GM21528 (cell line): ENCODE measurements around the gene ARHGEF40.

Experiments
- ATAC-seq: cut with Tn5 transposase; IDR thresholded peaks from one replicate; pipeline ENCODE4 v1.9.1; 2021; ENCODE audit warnings: mild to moderate bottlenecking, moderate library complexity; ENCODE audit not compliant: unreplicated experiment, low FRiP score

Gene ARHGEF40

DNA sequence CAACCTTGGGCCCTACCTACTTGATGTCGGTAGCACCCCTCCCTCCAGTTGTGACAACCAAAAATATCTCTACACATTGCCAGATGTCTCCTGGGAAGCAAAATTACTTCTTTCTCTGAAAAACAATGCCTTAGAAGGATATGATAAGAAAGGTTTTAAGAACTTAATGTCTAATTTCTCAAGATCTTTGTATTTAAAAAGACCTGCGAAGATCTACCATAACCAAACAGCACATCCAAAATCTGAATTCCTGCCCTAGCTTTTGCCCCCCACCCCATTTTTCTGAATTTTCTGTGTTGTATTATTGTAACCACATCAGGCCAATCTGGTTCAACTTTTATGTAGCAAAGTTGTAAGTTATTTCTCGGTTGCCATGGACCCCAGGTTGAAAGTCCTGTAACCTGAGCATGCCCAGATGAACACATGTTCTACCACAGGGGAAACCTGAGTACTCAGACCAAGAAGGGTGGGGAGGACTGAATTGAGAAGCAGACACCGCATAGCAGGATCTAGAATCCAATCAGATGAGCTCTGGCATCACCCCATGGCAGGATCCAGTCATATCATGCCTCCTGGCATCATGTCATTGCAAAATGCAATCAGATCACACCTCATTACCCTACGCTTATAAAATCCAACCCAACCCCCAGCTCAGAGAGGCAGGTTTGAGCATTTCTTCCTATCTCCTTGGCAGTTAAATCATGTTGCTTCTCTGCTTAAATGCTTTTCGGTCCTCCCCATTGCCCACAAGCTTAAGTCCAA lies 39.5 kb downstream of the ARHGEF40 start:
- no peak for ATAC-seq

DNA sequence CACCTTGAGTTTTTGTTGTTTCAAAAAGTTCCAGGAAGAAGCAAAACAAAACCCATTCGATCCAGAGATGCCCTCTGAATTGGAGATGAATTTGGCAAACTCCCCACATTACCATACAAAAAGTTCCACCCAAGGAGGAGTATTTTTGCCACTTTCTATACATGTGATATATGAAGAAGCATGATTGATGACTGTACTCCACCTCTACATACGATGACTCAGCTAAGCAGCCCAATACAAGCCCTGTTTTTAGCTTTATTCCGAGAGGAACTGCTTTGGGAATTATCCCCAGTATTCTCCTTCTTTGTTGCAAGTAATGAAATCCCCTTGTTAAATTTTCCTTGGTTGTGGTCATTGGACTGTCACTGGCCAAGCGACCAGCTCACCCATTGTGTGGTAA lies 42.2 kb downstream of the ARHGEF40 start:
- no peak for ATAC-seq

- no peak for ATAC-seq
These were observed 43.3 kb downstream of the ARHGEF40 start for GRCh38 chr14:21113369-21113768.

GRCh38 chr14:21118933-21119332 lies 48.8 kb downstream of the ARHGEF40 start:
- ATAC-seq = no peak

DNA sequence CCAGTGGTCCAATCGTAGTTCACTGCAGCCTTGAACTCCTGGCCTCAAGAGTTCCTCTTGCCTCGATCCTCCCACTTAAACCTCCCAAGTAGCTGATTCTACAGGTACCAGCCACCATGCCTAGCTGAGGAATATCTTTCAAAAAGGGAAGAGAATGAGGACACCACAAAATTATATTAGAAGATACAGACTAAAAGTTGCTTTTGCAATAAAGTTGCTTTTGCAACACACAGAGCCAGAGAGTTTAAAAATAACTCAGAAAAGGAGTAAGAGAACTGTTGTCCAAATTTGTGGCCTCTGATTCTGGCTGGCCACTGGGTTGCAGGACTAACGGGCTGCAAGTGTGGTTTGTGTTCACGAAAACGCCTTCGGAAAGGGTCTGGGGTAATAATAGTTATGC lies 50.6 kb downstream of the ARHGEF40 start:
- ATAC-seq = no peak

GRCh38 chr14:21121122-21121521 lies 51.0 kb downstream of the ARHGEF40 start:
- no peak for ATAC-seq

- ATAC-seq = no peak
These were observed 53.3 kb downstream of the ARHGEF40 start for GRCh38 chr14:21123429-21123828.

- ATAC-seq = no peak
These were observed 63.8 kb downstream of the ARHGEF40 start for GRCh38 chr14:21133901-21134300.

- ATAC-seq = no peak
These were observed 65.9 kb downstream of the ARHGEF40 start for GRCh38 chr14:21136024-21136423.
